Sciatic nerve (tissue), 2 donors: ENCODE measurements around the gene SSR2. TPM values are rescaled to one million over a fixed set of nuclear protein-coding genes. Genes with fewer than 3 reads are reported as not detected.
"Not testable (repeated sequence)": the region's sequence is repeated elsewhere in the genome, so short reads cannot be mapped to it uniquely, and the experiment has no call there.

Experiments used
- ATAC-seq: fragments of 200-7000 bp; cut with Tn5 transposase; one replicate; pipeline ENCODE4 v1.9.1; 2020; ENCODE audit warnings: mild to moderate bottlenecking, moderate library complexity
- DNase-seq: peaks from one replicate; pipeline ENCODE4 v3.0.0-alpha.2; 2020; ENCODE audit warnings: low spot score
- intact Hi-C: fragments of 100-400 bp; cut with DNase I; formaldehyde crosslinking; loops from one replicate; pipeline ENCODE4 v1.14.2; 2022
- total RNA-seq: library from RNA; stranded (reverse); fragmentation: NEBNext Ultra II Directional; extraction: Animal tissue kit (Norgen Biotek cat#: 25700); gene quantifications from one replicate; pipeline ENCODE4 v1.2.1, GENCODE V29; 2021
- donor health status: DM: no; HTN: no; CAD: no.
- donor health status: DM: no; HTN: no; CAD: no.

SSR2 gene
- total RNA-seq, 1 donor from 2014 or later = 126 TPM

GRCh38 chr1:156051011-156051725 lies 30.4 kb upstream of the SSR2 start:
- ATAC-seq (no peak), DNase-seq (no peak)

GRCh38 chr1:156050376-156050775 lies 29.6 kb upstream of the SSR2 start:
- DNase-seq (no peak), ATAC-seq (no peak)
- intact Hi-C loops = no loop called here

More at GRCh38 chr1:156051011-156051725, 30.4 kb upstream of the SSR2 start:
- intact Hi-C loops = no loop called here

GRCh38 chr1:156048663-156049258 lies 28.0 kb upstream of the SSR2 start:
- ATAC-seq = no peak
- intact Hi-C loops = no loop called here
- DNase-seq = no peak

- intact Hi-C loops = no loop called here
- no peak for DNase-seq
- ATAC-seq = no peak
These were observed 24.3 kb upstream of the SSR2 start for GRCh38 chr1:156045076-156045475.

GRCh38 chr1:156042828-156043227 lies 22.1 kb upstream of the SSR2 start:
- ATAC-seq = no peak
- DNase-seq = no peak
- intact Hi-C loops = no loop called here

GRCh38 chr1:156034991-156035390 lies 14.2 kb upstream of the SSR2 start:
- intact Hi-C loops, ATAC-seq, DNase-seq: not testable (repeated sequence)

- intact Hi-C loops = no loop called here
- ATAC-seq (no peak), DNase-seq (no peak)
These were observed 12.3 kb upstream of the SSR2 start for GRCh38 chr1:156033011-156033410.

GRCh38 chr1:156026588-156026987 lies 5.8 kb upstream of the SSR2 start:
- intact Hi-C loops = no loop called here
- DNase-seq = no peak
- ATAC-seq = no peak

- intact Hi-C loops = no loop called here
- DNase-seq (no peak), ATAC-seq (peak; percentile 21)
These were observed 5.1 kb upstream of the SSR2 start for GRCh38 chr1:156025876-156026275.

- no peak for ATAC-seq
- intact Hi-C loops = no loop called here
These were observed 4.0 kb upstream of the SSR2 start for GRCh38 chr1:156024801-156025200.

GRCh38 chr1:156021954-156022353 lies 1.2 kb upstream of the SSR2 start:
- ATAC-seq = no peak
- DNase-seq = no peak
- intact Hi-C loops = no loop called here

More at GRCh38 chr1:156024801-156025200, 4.0 kb upstream of the SSR2 start:
- no peak for DNase-seq

GRCh38 chr1:156021093-156021428 lies 310 bp upstream of the SSR2 start:
- DNase-seq (no peak), ATAC-seq (no peak)
- intact Hi-C loops = no loop called here

- ATAC-seq = no peak
- intact Hi-C loops = no loop called here
- no peak for DNase-seq
These were observed 832 bp downstream of the SSR2 start for GRCh38 chr1:156019946-156020292.

GRCh38 chr1:156014829-156015228 lies 5.9 kb downstream of the SSR2 start:
- no peak for ATAC-seq
- intact Hi-C loops = no loop called here
- no peak for DNase-seq

GRCh38 chr1:156012051-156012817 lies 8.5 kb downstream of the SSR2 start:
- intact Hi-C loops = no loop called here
- ATAC-seq (no peak), DNase-seq (no peak)

- intact Hi-C loops = no loop called here
- no peak for ATAC-seq
- no peak for DNase-seq
These were observed 11.3 kb downstream of the SSR2 start for GRCh38 chr1:156009404-156009803.

GRCh38 chr1:156006666-156007376 lies 13.9 kb downstream of the SSR2 start:
- intact Hi-C loops = no loop called here
- DNase-seq (no peak), ATAC-seq (peak; percentile 31)

- intact Hi-C loops = no loop called here
- no peak for ATAC-seq
- DNase-seq = no peak
These were observed 15.7 kb downstream of the SSR2 start for GRCh38 chr1:156004843-156005584.

GRCh38 chr1:156003923-156004188 lies 16.9 kb downstream of the SSR2 start:
- ATAC-seq (no peak), DNase-seq (no peak)
- intact Hi-C loops = no loop called here
